T-helper 2 cell treated with Interferon-gamma antibody and Interleukin-4, amounts not matched to agents 5 μg/mL and 100 μg/mL, for 36 hours (primary cell): Measurements from ENCODE around the gene MEIS1.
"Not testable (repeated sequence)": the region's sequence is repeated elsewhere in the genome, so short reads cannot be mapped to it uniquely, and the experiment has no call there.

Experiments used
- DNase-seq: peaks from one replicate; pipeline ENCODE4 v3.0.0; 2021; ENCODE audit warnings: low spot score
- H3K27ac Mint-ChIP-seq: one replicate; pipeline ENCODE4 v1.8.0; 2021; ENCODE audit warnings: mild to moderate bottlenecking, mixed read lengths
- H3K27me3 Mint-ChIP-seq: one replicate; pipeline ENCODE4 v1.8.0; 2021; ENCODE audit warnings: low read depth, mixed read lengths
- H3K36me3 Mint-ChIP-seq: one replicate; pipeline ENCODE4 v1.8.0; 2021; ENCODE audit warnings: low read depth, mixed read lengths
- H3K4me1 Mint-ChIP-seq: one replicate; pipeline ENCODE4 v1.8.0; 2021; ENCODE audit warnings: low read depth, mixed read lengths
- H3K4me3 Mint-ChIP-seq: one replicate; pipeline ENCODE4 v1.8.0; 2022; ENCODE audit warnings: mild to moderate bottlenecking, moderate library complexity, mixed read lengths
- H3K9me3 Mint-ChIP-seq: one replicate; pipeline ENCODE4 v1.8.0; 2021; ENCODE audit warnings: mixed read lengths

MEIS1 gene

GRCh38 chr2:66485252-66485651 lies 50.3 kb downstream of the MEIS1 start:
- not testable (repeated sequence) for H3K4me3 Mint-ChIP-seq, H3K4me1 Mint-ChIP-seq, DNase-seq, H3K27ac Mint-ChIP-seq, H3K36me3 Mint-ChIP-seq, H3K27me3 Mint-ChIP-seq, H3K9me3 Mint-ChIP-seq

GRCh38 chr2:66488946-66489345 lies 54.0 kb downstream of the MEIS1 start:
- no peaks in the 10 kb centered on the region for H3K9me3 Mint-ChIP-seq
- DNase-seq = no peak
- H3K4me1 Mint-ChIP-seq = no peaks in the 10 kb centered on the region
- no peak overlapping the region for H3K27ac Mint-ChIP-seq
- no peak overlapping the region for H3K4me3 Mint-ChIP-seq
- H3K27me3 Mint-ChIP-seq = no peaks in the 10 kb centered on the region
- H3K36me3 Mint-ChIP-seq = no peaks in the 10 kb centered on the region

- no peaks in the 10 kb centered on the region for H3K9me3 Mint-ChIP-seq
Observed at GRCh38 chr2:66489436-66489835, 54.5 kb downstream of the MEIS1 start.

DNA sequence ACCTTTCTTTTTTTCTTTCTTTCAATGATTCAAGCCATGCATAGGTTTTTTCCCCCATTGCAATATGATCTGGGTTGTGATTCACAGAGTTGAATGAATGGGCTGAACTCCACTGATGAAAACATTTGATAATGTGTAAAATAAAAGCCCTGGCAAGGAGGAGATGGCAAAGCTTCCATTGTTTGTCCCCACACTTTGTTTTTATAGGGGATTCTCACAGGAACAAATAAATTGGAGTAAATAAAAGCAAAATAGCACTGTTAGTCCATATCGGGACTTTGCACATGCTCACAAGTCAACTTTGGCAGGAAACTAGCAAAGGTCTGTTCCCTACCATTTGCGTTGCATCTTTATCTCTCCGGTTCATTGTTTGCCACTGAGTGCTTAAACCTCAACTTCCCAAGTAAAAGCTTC lies 55.7 kb downstream of the MEIS1 start:
- Mint-ChIP-seq H3K9me3 (no peaks in the 10 kb centered on the region), H3K4me3 (no peak overlapping the region)

More at GRCh38 chr2:66489436-66489835, 54.5 kb downstream of the MEIS1 start:
- H3K4me1 Mint-ChIP-seq = no peaks in the 10 kb centered on the region
- H3K27me3 Mint-ChIP-seq = no peaks in the 10 kb centered on the region
- no peak overlapping the region for H3K4me3 Mint-ChIP-seq
- H3K36me3 Mint-ChIP-seq = no peaks in the 10 kb centered on the region
- no peak overlapping the region for H3K27ac Mint-ChIP-seq
- no peak for DNase-seq

DNA sequence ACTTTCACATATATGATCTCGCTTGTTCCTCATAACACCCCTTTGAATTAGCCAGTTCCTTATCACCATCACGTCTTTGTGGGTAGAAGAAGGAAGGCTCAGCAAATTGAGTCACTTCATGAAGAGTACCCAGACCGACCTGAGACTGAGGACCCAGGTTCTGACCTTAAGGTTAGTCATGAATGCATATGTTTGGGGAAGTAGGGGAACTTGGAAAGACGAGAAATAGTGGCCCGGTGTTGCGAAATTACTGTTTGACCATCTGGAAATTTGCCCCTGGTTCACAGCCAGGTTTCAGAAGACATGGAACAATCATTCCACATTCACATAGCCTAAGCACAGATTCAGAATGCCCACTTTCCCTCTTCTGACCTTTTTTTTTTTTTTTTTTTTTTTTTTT lies 59.8 kb downstream of the MEIS1 start:
- Mint-ChIP-seq H3K4me1 (no peaks in the 10 kb centered on the region), H3K9me3 (no peaks in the 10 kb centered on the region), H3K27ac (no peak overlapping the region), H3K4me3 (no peak overlapping the region), H3K27me3 (no peaks in the 10 kb centered on the region), H3K36me3 (no peaks in the 10 kb centered on the region)
- DNase-seq = no peak

More for the DNA sequence above, 55.7 kb downstream of the MEIS1 start:
- H3K36me3 Mint-ChIP-seq = no peaks in the 10 kb centered on the region
- H3K4me1 Mint-ChIP-seq = no peaks in the 10 kb centered on the region
- DNase-seq = no peak
- no peaks in the 10 kb centered on the region for H3K27me3 Mint-ChIP-seq
- H3K27ac Mint-ChIP-seq = no peak overlapping the region

DNA sequence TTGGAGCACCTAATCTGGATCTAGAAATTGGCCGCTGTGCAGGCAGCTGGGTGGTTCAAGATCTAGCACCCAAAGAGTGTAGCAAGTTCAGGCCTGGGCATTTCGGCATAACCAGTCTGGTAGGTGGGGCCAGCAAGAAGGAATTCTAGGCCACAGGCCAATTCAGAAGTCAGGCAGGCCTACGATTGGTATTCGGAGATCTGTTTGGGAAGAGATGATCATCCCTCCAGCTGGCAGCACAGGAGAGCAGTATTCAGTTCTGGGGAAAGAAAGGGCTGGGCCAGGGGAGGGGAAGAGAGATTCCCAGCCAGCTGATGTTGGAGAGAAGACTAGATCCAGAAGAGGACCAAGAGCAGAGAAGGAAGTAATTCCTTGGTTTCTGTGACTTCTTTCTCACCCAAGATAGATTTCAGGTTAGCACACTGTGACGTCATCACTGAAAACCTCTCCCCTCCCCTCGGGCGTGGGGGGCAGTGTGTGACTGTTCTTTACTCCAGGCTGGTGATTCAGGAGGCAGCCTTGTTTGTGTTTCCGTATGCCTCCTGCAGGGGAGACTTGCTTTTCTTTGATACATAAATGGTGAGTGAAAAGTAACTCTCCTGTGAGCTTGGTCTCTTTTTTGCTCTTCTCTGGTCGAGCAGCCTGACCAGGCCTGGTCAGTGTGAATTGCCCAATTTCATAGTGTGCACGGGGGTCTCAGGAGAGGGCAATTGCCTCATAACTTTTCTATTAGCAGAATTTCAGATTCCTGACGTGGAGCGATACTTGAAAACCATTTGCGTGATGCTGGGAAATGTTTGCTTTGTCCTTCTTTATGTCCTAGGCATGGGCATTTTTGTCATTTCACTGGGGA lies 61.1 kb downstream of the MEIS1 start:
- H3K27ac Mint-ChIP-seq = no peak overlapping the region

DNA sequence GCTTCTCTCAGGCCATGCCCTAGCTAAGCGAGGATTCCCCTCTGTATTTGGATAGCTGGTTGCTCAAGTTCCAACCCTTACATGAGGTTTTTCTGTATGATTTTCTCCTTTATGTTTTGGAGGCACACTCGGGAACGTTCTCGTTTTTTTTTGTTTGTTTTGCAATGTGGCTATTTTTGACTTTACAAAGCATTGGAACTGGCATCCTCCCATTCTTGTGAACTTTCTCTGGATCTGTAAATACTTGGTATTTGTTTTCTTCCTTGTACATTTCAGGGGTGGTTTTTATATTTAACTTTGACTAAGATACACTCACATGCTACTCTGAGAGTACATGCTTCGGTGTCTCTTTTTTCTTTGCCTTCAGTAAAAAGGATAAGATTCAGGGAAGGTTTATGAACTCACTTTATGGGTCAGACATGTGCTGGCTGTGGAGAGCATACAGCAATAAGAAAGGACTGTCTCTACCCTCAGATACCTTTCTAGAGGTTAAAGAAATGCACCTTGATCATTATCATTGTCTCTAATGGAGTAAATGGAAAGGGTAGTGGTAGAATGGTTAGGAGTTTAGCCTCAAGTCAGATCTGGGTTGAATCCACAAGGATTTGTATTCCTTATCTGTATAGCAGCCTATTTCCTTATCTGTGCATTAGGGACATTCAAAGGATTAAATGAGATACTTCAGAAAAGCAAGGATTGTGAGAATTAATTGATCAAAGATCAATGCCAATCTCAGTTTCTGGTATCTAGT lies 61.9 kb downstream of the MEIS1 start:
- Mint-ChIP-seq H3K36me3 (no peaks in the 10 kb centered on the region), H3K27ac (no peak overlapping the region)

More for the DNA sequence above, 61.1 kb downstream of the MEIS1 start:
- H3K9me3 Mint-ChIP-seq = no peaks in the 10 kb centered on the region
- DNase-seq = no peak
- H3K27me3 Mint-ChIP-seq = no peaks in the 10 kb centered on the region
- H3K4me1 Mint-ChIP-seq = no peaks in the 10 kb centered on the region
- no peaks in the 10 kb centered on the region for H3K36me3 Mint-ChIP-seq
- no peak overlapping the region for H3K4me3 Mint-ChIP-seq

GRCh38 chr2:66497431-66498288 lies 62.7 kb downstream of the MEIS1 start:
- no peaks in the 10 kb centered on the region for H3K4me1 Mint-ChIP-seq
- DNase-seq = no peak
- H3K27me3 Mint-ChIP-seq = no peaks in the 10 kb centered on the region
- no peak overlapping the region for H3K27ac Mint-ChIP-seq
- no peaks in the 10 kb centered on the region for H3K36me3 Mint-ChIP-seq
- no peaks in the 10 kb centered on the region for H3K9me3 Mint-ChIP-seq
- H3K4me3 Mint-ChIP-seq = no peak overlapping the region

More for the DNA sequence above, 61.9 kb downstream of the MEIS1 start:
- no peak overlapping the region for H3K4me3 Mint-ChIP-seq
- DNase-seq = no peak
- no peaks in the 10 kb centered on the region for H3K27me3 Mint-ChIP-seq
- no peaks in the 10 kb centered on the region for H3K9me3 Mint-ChIP-seq
- H3K4me1 Mint-ChIP-seq = no peaks in the 10 kb centered on the region

DNA sequence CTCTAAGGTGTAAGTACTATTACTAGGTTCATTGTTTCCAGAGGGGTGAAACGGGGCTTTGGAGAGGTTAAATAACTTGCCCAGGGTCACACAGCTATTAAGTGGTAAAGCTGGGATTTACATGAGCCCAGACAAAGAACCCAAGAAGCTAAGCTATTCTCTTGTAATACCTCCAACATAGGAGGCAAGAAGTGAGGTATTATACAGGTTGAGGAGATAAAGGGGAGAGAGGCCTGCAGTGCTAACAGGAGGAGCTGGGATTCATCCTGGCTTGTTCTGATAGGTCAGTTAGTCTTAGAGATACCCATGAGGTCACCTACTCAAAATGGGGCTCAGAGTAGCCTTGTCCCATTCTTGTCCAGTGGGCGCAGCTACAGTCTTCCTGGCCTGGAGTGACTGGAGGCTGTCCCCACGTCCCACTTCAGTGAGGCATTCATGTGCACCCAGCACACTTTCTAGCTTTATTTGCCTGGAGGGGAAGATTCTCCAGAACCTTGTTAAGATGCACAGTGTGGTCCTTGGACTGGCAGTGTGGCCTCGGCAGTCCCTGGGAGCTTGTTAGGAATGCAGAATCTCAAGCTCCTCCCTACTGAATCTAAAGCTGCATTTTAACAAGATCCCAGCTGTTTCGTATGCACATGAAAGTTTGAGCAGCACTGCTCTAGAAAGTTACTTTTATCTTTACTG lies 63.5 kb downstream of the MEIS1 start:
- H3K36me3 Mint-ChIP-seq = no peaks in the 10 kb centered on the region
- H3K9me3 Mint-ChIP-seq = no peaks in the 10 kb centered on the region
- DNase-seq = no peak
- no peaks in the 10 kb centered on the region for H3K27me3 Mint-ChIP-seq
- H3K27ac Mint-ChIP-seq = no peak overlapping the region
- no peak overlapping the region for H3K4me3 Mint-ChIP-seq
- H3K4me1 Mint-ChIP-seq = no peaks in the 10 kb centered on the region

DNA sequence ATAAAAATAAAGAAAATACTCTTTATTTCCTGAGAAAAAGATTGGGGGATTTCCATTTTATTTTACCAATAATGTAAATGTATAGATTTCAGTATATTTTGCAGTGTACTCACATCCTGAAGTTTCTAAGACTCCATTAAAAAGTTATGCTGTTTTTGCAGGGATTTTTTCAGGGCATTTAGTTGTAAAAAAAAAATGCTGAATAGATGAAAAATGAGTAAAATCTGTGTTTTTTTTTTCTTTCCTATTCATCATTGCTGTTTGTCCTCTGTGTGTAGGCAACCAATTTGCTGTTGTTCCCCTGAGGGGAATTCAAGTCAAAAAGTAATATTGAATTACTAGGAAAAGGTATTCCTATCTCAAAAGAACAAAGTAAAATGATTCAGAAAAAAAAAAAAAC lies 66.3 kb downstream of the MEIS1 start:
- no peaks in the 10 kb centered on the region for H3K9me3 Mint-ChIP-seq
- no peaks in the 10 kb centered on the region for H3K4me1 Mint-ChIP-seq
- H3K27ac Mint-ChIP-seq = no peak overlapping the region

DNA sequence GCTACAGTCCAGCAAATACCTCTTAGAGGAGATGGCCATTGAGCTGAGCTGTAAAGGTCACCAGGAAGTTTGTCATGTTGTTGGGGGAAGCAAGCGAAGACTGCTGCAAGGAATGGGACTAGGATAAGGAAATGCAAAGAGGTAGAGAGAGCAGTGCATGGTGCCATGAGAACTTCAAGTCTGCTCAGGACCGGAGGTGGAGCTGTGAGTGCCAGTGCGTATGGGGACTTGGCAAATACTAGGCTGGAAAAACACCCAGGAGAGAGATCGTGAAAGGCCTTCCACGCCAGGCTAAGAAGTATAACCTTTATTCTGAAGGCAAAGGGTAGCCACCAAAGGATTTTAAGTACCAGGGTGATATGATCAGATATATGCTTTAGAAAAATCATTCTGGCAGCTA lies 71.3 kb downstream of the MEIS1 start:
- H3K4me3 Mint-ChIP-seq = no peak overlapping the region
- H3K27ac Mint-ChIP-seq = no peak overlapping the region
- H3K27me3 Mint-ChIP-seq = no peaks in the 10 kb centered on the region
- H3K36me3 Mint-ChIP-seq = no peaks in the 10 kb centered on the region
- no peaks in the 10 kb centered on the region for H3K9me3 Mint-ChIP-seq
- H3K4me1 Mint-ChIP-seq = no peaks in the 10 kb centered on the region
- no peak for DNase-seq

More for the DNA sequence above, 66.3 kb downstream of the MEIS1 start:
- no peak for DNase-seq
- Mint-ChIP-seq H3K36me3 (no peaks in the 10 kb centered on the region), H3K27me3 (no peaks in the 10 kb centered on the region), H3K4me3 (no peak overlapping the region)

DNA sequence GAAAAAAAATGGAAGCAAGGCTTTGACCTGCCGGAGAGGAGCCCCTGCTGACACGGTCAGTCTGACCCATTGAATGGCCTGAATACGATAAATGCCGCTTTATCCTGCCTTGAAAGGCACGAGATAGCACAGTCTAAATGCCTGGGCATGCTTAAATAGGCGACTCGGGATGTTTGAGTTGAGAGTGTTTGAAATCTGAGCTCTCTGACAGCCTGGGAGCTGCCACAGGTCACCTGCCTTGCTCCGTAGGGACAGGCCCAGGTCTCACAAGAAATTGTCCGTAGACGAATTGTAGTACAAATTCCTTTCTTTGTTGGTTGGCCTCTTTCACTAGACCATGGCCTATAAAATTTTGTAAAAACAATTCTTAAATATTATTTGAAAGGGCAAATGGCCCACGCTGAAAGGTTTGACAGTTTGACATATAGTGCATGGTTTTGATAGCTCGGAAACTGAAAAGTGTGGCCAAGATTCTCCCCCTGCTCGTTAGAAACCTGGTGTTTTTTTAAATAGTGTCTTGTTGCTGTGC lies 72.8 kb downstream of the MEIS1 start:
- no peaks in the 10 kb centered on the region for H3K9me3 Mint-ChIP-seq
- H3K27me3 Mint-ChIP-seq = no peaks in the 10 kb centered on the region
- H3K4me3 Mint-ChIP-seq = no peak overlapping the region
- H3K4me1 Mint-ChIP-seq = no peaks in the 10 kb centered on the region
- no peak for DNase-seq
- H3K36me3 Mint-ChIP-seq = no peaks in the 10 kb centered on the region
- no peak overlapping the region for H3K27ac Mint-ChIP-seq

GRCh38 chr2:66508484-66509071 lies 73.7 kb downstream of the MEIS1 start:
- H3K9me3 Mint-ChIP-seq = no peaks in the 10 kb centered on the region
- no peak for DNase-seq

More at GRCh38 chr2:66508484-66509071, 73.7 kb downstream of the MEIS1 start:
- Mint-ChIP-seq H3K4me1 (no peaks in the 10 kb centered on the region), H3K27me3 (no peaks in the 10 kb centered on the region), H3K27ac (no peak overlapping the region), H3K4me3 (no peak overlapping the region), H3K36me3 (no peaks in the 10 kb centered on the region)
